LNCaP clone FGC (cell line): ENCODE results near the gene SFTPD.

Experiments
- DNase-seq: peaks from one replicate; pipeline ENCODE4 v3.0.0-alpha.2; 2011; ENCODE audit warnings: low read depth
- H3K4me3 ChIP-seq: 2 replicates; pipeline ENCODE4 v1.5.1; 2011; ENCODE audit warnings: mild to moderate bottlenecking, low read depth, low read length, control low read depth
- TF ChIP-seq, protein P1 (sequence below): IDR thresholded peaks from 2 replicates; pipeline ENCODE4 v1.5.1; 2012; ENCODE audit warnings: mild to moderate bottlenecking; ENCODE audit not compliant: control insufficient read depth, insufficient read depth; ENCODE audit errors: extremely low read depth

Gene SFTPD

DNA sequence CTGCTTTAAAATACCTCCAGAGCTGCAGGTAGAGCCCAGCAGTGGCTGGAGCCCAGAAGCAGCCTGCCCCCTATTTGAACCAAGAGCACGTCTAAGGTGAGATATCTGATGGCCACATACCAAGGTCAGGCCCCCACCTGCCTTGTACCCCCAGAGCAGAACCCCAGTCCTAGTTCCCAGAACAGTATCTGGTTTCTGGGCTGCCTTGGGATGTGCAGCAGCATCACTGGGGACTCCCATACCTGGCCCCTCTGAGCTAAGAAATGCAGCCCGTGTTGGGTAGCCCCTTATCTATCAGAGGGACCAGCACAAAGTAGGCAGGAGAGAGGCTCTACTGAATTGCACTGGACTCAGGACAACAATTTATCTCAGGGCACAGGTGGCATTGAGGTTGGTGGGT lies 8.9 kb downstream of the SFTPD start:
- DNase-seq: no peak
- TF ChIP-seq, protein P1, sequence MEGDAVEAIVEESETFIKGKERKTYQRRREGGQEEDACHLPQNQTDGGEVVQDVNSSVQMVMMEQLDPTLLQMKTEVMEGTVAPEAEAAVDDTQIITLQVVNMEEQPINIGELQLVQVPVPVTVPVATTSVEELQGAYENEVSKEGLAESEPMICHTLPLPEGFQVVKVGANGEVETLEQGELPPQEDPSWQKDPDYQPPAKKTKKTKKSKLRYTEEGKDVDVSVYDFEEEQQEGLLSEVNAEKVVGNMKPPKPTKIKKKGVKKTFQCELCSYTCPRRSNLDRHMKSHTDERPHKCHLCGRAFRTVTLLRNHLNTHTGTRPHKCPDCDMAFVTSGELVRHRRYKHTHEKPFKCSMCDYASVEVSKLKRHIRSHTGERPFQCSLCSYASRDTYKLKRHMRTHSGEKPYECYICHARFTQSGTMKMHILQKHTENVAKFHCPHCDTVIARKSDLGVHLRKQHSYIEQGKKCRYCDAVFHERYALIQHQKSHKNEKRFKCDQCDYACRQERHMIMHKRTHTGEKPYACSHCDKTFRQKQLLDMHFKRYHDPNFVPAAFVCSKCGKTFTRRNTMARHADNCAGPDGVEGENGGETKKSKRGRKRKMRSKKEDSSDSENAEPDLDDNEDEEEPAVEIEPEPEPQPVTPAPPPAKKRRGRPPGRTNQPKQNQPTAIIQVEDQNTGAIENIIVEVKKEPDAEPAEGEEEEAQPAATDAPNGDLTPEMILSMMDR: no peak
- H3K4me3 ChIP-seq: no peak overlapping the region

DNA sequence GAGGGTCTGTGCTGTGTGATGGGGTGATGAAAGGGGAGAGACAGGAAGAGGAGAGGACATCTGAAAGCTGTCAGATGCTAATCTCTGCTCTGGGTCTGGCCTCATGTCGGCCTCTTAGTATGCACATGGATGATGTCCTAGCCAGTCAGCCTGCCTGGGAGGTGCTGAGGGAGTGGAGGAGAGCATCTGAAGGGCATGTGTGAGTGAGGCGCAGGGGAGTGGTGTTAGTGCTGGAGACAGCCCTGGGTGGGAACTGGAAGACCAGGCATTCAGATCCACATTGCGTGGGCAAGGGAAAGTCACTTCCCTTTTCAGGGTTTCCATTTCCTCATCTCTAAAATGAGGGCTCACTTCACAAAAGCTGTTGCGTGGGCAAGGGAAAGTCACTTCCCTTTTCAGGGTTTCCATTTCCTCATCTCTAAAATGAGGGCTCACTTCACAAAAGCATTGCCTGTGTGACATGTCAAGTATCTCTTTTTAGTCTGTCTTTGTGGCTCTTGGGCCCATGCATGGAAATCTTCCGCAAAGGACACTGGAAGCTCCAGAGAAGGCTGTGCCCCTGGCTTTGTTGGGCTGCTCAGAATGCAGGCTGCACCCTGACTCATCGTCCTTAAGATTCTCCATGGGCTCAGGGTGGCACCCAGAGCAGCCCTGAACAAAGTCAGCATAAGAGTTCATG lies 10.0 kb downstream of the SFTPD start:
- TF ChIP-seq, protein P1: no peak
- no peak overlapping the region for H3K4me3 ChIP-seq
- DNase-seq: no peak

DNA sequence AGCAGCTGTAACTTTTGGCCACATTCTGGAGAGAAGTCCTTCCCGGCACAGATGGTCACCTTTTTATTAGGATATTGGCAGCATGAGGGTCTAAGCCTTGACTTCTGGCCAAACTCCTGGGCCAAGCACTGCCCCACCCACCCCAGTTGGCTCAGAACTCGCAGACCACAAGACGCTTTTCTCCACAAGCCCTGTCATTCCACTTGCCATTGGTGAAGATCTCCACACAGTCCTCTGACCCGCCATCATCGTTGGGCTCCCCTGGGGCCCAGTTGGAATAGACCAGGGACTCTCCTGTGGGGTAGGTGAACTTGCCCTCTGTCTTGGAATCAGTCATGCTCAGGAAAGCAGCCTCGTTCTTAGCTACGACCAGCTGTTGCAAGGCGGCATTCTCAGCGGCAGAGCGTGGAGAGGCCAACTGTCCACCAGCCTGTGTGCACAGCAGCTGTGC lies 11.2 kb downstream of the SFTPD start:
- DNase-seq: no peak
- TF ChIP-seq, protein P1: no peak
- H3K4me3 ChIP-seq: no peak overlapping the region

DNA sequence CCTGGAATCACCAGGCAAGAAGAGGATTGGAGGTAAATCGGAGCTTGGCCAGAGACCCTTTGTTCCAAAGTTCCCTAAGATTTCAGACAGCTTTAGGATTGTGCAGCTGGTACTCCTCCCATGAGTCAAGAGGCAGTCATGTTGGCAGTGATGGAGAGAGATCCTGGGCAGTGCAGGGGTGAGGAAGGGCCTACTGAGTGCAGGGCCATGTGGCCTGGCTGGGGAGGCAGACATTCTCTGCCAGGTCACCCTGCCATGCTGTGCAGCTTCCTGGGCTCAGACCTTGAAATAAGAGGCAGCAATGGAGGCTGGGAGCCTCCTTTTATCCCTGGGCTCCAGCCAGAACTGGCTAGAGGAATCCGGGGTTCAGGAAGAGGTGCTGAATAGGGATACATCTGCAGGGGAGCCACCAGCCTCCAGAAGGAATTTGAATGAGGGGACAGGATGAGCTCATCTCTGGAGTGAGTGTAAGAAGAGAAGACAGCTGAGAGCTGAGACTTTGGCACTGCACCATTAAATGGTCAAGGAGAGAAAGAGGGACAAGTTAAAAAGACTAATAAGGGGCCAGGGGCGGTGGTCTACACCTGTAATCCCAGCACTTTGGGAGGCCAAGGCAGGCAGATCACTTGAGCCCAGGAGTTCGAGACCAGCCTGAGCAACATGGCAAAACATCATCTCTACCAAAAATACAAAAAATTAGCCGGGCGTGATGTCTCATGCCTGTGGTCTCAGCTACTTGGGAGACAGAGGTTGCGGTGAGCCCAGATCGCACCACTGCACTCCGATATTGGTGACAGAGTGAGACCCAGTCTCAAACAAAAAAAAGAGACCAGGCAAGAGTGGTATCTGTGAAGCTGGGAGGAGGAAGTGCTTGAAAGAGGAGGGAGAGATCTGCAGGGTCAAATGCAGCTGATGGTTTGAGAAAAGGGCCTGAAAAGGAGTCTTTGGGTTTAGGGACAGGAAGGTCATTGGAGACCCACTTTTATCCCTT lies 12.0 kb downstream of the SFTPD start:
- DNase-seq: no peak
- H3K4me3 ChIP-seq: no peak overlapping the region
- TF ChIP-seq, protein P1: no peak

DNA sequence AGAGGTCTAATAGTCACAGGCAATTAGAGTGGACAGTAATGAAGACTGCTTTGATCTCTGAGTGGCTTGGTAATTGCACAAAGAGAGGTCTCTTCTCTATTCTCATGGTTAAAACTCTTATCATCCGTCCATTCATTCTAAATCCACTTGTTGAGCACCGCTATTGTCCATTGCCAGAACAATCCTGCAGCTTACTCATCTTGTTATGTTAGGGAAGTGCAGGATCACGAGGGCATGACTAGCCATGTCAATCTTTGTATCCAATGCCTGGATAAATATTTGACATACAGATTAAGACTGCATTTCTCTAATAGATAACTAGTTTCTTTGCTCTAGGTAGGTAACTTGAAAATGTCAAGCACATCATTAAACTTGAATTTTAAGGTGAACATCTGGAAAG lies 14.9 kb downstream of the SFTPD start:
- TF ChIP-seq, protein P1: no peak
- DNase-seq: peak; percentile 11
- no peak overlapping the region for H3K4me3 ChIP-seq

DNA sequence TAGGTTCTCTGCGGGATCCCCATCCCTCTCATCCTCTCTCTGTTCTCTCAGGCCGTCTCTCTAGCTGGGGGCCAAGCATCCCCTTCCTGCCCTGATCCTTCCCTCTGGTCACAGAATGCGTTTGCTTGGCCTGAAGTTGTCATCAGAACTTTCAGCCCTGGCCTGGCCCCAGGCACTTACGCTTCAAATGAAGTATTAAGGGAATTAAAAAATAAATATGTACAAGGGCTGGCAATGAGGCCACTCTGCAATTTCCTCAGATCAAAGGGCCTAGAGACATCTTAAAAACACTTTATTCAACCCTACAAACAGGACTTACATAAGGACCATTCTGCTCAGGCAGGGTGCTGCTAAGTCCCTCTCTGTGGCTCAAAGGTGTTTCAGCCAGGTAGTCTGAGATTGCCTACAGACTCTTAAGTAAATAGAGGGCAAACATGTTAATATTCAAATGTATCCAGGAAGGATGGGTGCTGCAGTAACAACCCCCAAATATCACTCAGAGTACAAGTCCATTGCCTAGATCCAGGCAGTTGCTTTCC lies 16.0 kb downstream of the SFTPD start:
- TF ChIP-seq, protein P1: no peak
- no peak overlapping the region for H3K4me3 ChIP-seq
- DNase-seq: no peak
